Daoy (cell line): ENCODE results near the gene ATRNL1. TPM values are rescaled to one million over a fixed set of nuclear protein-coding genes. Genes with fewer than 3 reads are reported as not detected.

Experiments
- DNase-seq: peaks from one replicate; pipeline ENCODE4 v3.0.0-alpha.2; 2015; ENCODE audit warnings: low read depth
- total RNA-seq: library from RNA; depleted of rRNA; stranded (reverse); fragments of >200 nt; shearing (Covaris generic); gene quantifications from 2 replicates; pipeline ENCODE4 v1.2.3, GENCODE V29; 2014

The ATRNL1 gene
- total RNA-seq, 1 experiment from 2014 or later: 7.1 TPM

DNA sequence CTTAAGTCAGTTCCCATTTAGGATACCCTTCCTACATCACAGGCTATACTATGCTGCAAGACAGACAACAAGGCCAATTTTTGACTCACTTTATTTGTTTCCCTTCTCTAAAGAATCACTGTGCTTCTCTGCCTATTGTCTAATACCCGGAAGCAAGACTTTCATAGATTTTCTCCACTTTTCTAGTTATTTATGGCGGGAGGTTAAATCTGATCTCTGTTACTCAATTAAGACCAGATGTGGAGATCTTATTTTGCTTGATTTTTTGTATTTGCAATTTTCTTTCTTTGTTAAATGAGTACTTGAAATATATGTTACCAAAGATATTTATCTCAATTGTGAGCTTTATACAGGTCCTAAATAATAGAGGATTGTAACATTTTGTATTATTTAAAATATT lies 511.5 kb downstream of the ATRNL1 start:
- DNase-seq: no peak

DNA sequence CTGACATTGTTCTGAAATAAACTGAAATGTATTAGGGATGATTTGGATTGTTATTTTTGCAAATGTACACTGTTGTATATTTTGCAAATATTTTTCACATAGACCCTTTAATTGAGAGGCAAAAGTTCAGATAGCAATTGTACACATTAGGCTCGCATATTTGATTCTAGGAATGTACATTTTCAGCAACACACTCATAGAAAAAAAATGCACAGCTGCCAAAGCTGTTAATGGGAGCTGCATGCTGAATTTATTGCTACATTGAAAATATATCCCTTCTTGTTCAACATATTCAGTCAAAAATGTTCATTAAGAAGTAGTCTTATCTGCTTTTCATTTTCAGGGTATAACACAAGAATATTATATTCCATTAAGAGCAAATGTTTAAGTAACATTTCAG lies 512.9 kb downstream of the ATRNL1 start:
- DNase-seq: no peak

DNA sequence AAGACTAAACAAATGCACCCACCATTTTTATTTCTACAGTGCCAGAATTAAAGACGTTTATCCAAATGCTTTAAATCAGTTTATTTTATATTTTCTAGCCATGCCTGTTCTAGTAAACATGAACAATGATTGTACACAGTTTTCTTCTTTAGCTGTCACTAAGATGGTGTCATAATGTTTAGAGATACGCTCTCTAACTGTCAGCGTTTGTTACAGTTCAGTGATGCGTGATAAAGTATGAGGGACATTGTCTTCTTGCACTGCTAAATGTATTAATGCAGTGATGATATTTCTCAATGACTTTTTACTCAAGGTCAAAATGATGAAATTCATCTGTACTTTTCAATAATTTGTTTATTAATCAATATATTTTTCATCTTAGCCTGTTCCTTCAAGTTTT lies 513.6 kb downstream of the ATRNL1 start:
- DNase-seq: no peak

DNA sequence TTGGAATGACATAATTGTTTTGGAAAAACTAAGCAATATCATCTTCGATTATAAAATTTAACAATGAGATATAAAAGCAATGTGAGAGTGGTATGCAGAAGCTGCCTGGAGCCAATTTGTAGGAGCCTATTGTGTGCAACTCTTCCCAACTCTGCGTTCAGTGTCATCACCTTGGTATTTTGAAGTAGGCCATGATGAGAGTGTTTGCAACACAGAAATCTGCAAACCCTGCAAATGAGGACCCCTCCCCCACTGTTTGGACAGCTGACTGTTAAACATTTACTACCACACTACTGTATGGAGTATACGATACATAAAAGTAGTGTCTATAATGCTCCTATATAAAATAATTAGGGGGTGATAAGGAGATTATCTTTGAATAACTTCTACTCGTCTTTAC lies 531.3 kb downstream of the ATRNL1 start:
- peak; percentile 13 for DNase-seq

DNA sequence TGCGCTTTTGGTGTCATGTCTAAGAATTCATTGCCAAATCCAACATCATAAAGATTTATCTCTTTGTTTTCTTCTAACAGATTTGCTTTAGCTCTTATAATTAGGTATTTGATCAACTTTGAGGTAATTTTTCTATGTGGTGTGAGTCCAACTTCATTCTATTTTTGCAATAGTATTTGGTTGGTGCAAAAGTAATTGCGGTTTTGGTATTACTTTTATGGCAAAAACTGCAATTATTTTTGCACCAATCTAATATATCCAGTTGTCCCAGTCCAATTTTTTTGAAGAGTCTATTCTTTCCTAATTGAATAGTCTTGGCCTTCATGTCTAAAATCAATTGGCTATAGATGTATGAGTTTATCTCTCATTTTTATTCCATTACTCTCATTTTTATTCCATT lies 535.5 kb downstream of the ATRNL1 start:
- no peak for DNase-seq

DNA sequence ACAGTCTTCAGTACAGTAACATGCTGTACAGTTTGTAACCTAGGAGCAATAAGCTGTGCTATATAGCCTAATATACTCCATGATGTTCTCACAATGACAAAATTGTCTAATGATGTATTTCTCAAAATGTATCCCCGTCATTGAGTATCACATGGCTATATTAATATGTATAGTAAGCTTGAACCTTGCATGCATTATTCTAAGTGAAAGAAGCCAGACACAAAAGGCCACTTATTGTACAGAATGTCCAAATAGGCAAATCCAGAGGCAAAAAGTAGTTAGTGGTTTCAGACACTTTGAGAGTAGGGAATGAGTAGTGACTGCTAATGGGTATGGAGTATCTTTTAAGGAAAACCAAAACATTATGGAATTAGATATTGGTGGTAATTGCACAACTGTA lies 545.1 kb downstream of the ATRNL1 start:
- no peak for DNase-seq

DNA sequence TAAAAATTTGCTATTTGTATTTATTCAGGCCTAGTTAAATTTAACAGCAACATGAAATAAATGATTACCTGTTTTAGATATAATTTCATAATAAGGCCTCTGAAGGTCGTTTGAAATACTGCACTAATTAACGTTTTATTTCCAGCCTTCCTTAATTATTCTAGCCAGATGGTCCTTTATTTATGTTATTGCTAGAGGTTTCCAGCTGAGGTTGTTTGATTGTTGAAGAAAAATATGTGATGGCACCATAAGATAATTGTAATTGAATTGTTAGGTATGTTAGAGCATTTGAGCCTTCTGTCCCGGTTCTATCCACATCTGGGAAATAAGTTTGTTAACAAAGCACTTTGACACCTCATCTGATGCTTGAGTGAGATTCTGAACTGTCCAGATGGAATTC lies 556.1 kb downstream of the ATRNL1 start:
- no peak for DNase-seq

DNA sequence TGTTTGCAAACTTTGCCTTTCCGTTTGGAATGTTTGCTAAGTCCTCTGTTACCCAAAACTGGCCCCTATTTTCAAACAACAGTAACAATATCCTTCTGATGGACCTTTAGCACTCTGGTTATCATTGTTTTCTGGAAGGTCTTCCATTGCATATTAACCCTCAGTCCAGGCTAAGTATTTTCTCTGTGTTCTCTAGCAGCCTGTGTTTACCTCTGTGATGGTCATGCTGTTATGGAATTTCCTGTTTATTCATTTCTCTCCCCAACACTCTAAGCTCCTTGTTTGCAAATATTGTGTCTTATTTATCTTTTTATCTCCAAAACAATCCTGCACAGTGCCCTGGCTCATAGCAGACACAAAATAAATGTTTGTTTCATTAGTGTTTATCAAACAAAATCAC lies 560.3 kb downstream of the ATRNL1 start:
- DNase-seq: no peak

DNA sequence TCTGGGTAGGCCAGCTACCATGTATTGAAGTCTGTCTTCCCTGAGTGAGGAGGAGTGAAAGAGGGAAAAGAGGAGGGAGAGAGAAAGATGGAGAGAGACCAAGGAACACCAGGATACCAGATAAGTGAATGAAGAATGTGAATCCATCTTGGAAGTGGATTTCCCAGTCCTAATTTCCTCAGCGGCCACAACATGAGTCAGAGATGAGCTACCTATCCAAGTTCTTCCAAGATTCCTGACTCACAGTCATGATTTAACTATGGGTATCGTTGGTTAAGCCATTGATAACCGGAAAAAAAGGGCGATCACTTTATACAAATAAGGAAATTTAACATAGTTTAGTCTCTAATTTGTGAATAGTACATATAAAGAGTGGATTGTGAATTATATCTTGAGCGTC lies 561.8 kb downstream of the ATRNL1 start:
- peak; percentile 40 for DNase-seq

DNA sequence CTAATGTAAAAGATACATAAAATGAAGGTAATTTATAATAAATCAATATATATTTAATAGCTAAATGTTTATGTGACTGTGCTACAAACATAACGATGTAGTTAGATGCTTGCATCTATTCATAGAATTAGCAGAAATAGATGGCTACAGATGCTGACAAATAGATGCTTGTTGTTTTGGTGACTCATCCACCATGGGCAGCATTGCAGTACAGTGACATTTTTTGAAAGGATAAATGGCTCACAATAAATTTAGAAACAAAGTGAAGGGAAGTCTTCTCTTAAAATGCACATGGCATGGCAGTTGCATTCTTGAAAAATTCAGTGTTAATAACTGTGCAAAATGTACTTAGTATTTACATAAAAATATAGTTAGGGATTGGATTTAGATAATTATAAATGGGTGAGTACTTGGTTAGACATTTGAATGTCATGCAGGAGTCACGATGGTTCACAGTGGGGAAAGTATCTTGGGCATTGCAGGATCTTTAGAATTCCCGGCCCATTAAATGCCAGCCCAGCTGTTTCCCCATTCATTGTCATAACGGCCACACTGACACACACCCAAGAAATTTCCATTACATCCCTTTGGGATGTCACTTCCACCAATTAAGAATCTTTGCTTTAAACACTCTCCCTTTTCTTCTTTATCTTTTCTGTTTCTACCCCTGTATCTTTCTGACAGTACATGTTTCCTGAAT lies 564.1 kb downstream of the ATRNL1 start:
- DNase-seq: no peak

DNA sequence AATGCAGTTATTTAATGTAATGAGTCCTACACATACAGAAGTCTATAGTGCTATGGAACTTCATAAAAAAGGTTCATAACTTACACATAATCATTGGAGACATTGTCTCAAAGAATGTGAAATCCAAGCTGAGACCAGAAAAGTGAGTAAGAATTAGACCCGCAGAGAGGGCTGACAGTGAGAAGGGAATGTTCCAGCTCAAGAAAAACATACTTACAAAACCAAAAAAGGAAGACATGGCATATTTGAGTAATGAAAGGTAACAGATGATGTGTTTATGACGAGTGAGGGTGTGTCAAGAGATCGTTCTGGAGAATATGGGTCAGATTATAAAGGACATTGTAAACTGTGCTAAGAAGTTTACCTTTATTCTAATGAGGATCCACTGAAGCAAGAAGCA lies 566.5 kb downstream of the ATRNL1 start:
- no peak for DNase-seq

DNA sequence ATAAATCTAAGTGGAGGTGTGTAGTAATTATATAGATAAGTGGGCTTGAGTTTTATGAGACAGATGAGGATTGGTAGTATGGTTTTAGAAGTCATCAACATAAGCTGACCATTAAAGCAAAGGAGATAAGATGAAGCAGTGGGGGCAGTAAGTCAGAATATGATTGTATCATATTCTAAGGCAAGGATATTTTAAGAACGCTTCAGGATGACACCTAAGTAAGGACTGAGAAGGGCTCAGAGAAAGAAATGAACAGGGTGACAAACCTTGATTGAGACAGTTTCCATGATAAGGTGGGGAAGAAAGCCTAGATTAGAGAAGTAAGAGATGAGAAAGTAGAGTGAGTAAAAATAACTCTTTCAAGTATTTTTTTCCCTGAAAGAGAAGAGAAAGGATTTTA lies 567.2 kb downstream of the ATRNL1 start:
- DNase-seq: no peak

DNA sequence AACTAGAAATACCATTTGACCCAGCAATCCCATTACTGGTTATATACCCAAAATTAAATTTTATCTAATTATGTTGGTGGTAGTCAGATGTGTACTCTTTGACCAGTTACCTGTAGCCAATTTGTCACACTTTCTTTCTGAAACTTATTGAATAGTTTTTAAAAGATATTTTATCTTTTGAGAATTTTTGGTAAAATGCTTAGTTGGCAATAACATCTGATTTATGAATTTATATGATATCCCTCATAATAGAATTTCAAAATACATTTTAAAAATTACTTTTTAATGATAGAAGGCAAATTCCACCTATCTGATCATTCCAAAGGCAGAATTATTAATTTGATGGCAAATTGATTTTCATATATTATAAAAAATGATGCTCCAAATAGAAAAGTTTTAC lies 569.3 kb downstream of the ATRNL1 start:
- DNase-seq: no peak

DNA sequence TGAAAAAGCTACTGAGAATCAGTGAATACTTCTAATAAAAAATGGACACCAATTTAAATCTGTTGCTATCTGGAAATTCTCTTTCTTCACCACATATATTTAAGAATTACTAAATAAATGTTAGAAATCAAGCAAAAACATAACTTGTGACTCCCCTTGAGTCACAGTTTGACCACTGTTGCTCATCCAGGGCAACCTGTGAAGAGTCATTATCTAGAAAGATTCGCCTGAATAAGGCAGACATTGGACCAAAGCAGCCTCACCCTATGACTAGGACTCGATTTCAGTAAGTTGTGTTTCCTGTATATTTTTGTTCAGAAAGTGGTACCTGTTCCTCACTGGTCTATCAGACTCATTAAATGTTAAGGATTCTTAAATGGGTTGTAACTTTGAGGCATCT lies 572.4 kb downstream of the ATRNL1 start:
- DNase-seq: peak; percentile 4

DNA sequence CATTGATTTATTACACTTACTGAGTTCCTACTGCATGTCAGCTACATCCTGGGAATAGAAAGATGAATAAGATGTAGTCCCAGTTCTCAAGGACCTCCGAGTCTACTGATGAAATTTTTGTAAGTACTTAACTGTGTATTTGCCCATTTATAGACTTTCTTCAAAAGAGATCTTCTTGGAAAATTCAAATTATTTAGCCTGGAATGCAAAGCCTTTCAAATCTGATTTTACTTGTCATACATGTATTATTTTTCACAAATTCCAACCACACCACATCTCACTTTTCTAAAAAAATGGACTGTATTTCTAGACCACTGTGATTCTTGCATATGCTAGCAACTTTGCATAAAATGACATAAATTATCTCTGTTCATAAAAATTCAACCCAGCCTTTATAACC lies 581.3 kb downstream of the ATRNL1 start:
- no peak for DNase-seq

DNA sequence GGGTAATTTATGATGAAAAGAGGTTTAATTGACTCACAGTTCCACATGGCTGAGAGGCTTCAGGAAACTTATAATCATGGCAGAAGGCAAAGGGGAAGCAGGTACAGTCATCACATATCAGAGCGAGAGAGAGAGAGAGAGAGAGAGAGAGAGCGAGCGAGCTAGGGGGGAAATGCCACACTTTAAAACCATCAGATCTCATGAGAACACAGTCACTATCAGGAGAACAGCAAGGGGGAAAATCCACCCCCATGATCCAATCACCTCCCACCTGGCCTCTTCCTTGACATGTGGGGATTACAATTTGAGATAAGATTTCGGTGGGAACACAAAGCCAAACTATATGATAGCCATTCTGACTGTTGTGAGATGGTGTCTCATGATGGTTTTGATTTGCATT lies 603.6 kb downstream of the ATRNL1 start:
- DNase-seq: no peak

DNA sequence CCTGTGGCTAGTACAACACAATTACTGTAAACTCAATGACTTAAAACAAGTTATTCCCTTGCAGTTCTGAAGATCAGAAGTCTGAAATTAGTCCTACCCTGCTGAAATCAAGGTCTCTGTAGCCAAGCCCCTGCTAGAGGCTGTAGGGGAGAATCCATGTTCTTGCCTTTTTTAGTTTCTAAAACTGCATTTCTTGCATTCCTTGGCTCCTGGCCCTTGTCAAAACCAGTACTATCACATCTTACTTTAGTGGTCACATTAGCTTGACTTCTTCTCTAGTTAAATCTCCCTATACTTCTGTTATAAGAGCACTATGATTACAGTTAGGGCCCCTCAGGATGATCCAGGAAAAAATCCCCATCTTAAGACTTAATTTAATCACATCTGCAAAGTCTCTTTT lies 612.9 kb downstream of the ATRNL1 start:
- no peak for DNase-seq

DNA sequence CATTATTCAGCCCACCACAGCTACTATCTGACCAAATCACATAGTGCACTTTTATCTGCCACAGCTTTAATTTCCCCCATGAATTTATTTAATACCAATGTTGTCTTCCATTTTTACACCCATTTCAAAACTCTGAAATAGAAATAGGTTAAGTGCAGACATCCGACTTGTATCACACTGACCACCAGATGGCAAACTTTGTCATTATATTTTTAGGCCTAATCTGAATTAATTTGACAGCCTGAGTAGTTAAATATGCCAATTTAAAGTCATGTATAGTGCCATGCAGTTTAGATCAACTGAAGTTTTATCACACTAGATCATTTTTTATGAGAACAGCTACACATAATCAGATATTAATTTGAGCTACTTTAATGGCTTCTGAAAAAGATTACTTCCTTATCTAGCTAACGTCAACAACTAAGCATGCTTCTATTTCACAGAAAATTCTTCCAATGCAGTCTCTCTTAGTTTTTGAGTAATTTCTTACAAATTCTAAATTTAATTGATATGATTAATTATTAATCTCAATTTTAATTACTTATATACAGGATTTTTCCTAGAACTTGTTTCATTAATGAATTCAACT lies 613.4 kb downstream of the ATRNL1 start:
- DNase-seq: peak; percentile 3

DNA sequence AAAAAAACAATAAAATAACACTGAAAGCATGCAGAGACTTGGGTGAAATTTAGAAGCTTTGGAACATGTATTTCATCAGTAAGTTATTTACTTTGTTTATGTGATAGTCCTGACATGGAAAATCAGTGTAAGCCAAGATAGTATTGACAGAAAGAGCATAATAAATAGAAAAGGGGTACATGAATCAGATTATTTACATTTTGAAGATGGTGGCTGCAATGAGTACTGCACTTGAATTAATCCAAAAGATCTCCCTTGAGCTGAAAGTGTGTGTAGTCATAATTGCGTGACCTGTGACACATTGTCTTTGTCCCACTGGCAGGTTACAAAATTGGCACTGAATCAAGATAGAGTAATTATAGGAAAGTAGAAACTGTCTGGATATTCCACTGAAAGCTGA lies 617.0 kb downstream of the ATRNL1 start:
- DNase-seq: no peak

DNA sequence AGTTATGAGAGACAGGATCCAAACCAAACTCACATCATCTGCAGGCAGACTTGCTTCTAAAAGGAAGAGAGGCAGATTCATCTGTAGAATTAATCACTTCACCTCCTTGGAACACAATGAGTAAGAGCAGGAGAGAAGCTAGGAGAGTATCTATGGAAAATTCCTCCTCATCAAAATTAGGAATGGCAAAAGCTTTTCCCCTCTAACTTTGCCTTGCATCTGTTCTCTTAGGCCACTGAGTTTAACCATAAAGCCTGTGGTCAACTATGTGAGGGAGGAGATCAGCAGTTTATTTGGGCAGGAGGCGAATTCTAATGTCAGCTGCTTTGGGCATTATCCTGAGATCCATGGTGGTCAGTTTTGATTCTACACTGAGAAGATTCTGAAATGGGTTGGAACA lies 618.1 kb downstream of the ATRNL1 start:
- no peak for DNase-seq

DNA sequence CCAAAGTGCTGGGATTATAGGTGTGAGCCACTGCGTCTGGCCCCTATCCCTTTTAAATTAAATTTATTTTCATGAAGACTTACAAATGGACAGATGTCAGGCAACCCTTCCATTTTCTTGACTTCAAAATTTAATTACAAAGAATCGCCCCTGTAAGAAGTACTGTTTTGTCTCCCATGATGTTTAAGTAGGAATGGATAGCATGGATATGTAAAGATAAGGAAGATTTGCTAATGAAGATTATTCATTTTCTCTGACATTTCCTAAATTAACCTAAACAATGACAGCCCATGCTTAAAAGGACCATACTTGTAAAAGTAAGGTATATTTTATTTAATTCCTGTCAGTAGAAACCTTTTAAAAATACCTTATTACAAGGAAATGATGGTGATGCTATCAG lies 627.0 kb downstream of the ATRNL1 start:
- DNase-seq: no peak

DNA sequence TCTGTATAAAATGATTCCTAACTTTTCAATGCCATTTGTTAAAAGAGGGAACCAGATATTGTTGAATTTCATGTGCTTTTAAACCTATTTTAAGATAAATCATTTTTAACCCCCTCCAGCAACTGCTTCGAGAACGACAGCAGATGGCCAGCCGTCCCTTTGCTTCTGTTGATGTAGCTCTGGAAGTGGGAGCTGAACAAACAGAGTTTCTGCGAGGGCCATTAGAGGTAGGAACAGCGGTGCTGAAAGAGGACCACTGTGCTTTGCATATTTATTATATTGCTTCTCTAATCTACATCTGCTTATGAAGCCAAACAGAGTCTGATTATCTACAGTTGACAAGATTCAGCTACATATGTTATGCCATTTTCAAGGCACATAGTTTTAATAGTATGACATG lies 634.0 kb downstream of the ATRNL1 start:
- DNase-seq: no peak

DNA sequence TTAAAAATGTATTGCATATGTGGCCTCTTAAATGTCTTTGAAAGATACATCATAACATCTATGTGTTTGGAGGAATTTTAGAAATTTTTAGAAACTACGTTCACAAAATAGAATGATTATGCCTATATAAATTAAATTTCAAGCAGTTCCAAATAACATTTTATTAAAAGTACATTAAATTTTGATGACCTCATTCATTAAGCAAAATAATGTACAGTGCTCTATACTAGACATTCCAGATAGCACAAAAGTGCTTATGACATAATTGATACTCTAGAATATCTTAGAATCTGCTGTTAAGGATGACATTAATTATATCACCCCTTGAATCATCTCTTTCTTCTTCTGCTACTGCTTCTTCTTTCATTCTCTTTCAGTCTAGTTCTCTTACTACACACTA lies 650.9 kb downstream of the ATRNL1 start:
- no peak for DNase-seq

DNA sequence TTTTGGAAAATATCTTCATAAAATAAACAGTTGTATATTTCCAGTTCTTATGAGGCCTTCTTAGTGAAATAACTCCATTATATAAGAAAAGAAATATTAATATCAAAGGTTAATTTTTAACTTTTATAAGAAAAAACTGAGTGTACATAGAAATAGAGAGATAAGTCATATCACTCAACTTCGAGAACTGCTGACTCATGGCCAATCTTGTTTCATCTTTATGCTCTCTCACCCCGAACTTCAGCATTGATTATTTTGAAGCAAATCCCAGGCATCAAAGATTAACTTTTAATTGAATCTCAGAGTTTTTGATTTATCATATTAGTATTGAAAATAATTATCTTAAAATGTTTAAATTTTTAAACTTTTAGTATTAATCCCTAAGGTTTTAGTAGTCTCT lies 652.8 kb downstream of the ATRNL1 start:
- DNase-seq: no peak
